IMR-90 (cell line): ENCODE results near the gene POLR2L. TPM values are rescaled to one million over a fixed set of nuclear protein-coding genes. Genes with fewer than 3 reads are reported as not detected.

ENCODE experiments used
- ATAC-seq: fragments of 200-7000 bp; cut with Tn5 transposase; 2 replicates; pipeline ENCODE4 v1.9.1; 2020; ENCODE audit warnings: low read depth, mild to moderate bottlenecking, moderate library complexity
- BruUV-seq: library from RNA; stranded (reverse); fragments of 400-500 nt; replicated peaks from 2 replicates; lab custom pipeline; 2021; lab: Mats Ljungman, UMichigan
- CTCF ChIA-PET: fragments of 300-600 bp; formaldehyde crosslinking; extraction: SDS; loops from one replicate; lab custom pipeline; 2021; ENCODE audit warnings: antibody characterized with exemption; lab: Yijun Ruan, JAX
- POLR2A ChIA-PET: fragments of 300-600 bp; sonication (Branson Sonifier 250); formaldehyde crosslinking; loops from one replicate; lab custom pipeline; 2022; ENCODE audit warnings: antibody characterized with exemption; ENCODE audit not compliant: unreplicated experiment; lab: Charles Lee
- DNase-seq: peaks from one replicate; pipeline ENCODE4 v3.0.0; 2013
- H2AFZ ChIP-seq: replicated peaks from 2 replicates; pipeline ENCODE3; 2013; ENCODE audit warnings: low read length, mild to moderate bottlenecking; ENCODE audit not compliant: poor library complexity
- H2AK5ac ChIP-seq: 2 replicates; pipeline ENCODE4 v1.6.1; 2013; ENCODE audit warnings: low read depth, low read length, inconsistent platforms
- H2AK9ac ChIP-seq: replicated peaks from 2 replicates; pipeline ENCODE3; 2013; ENCODE audit warnings: mild to moderate bottlenecking, low read depth, low read length, moderate library complexity; ENCODE audit not compliant: poor library complexity
- H2BK120ac ChIP-seq: 2 replicates; pipeline ENCODE4 v1.6.1; 2013; ENCODE audit warnings: low read depth, low read length, inconsistent platforms
- H2BK15ac ChIP-seq: 3 replicates; pipeline ENCODE4 v1.6.1; 2013; ENCODE audit warnings: low read depth, low read length, inconsistent platforms
- H2BK20ac ChIP-seq: 2 replicates; pipeline ENCODE4 v1.6.1; 2013; ENCODE audit warnings: low read depth, mild to moderate bottlenecking, inconsistent platforms, low read length, moderate library complexity
- H2BK5ac ChIP-seq: 2 replicates; pipeline ENCODE4 v1.6.1; 2013; ENCODE audit warnings: mild to moderate bottlenecking, low read depth, low read length, inconsistent platforms; ENCODE audit not compliant: poor library complexity, severe bottlenecking
- H3K14ac ChIP-seq: replicated peaks from 2 replicates; pipeline ENCODE4 v1.6.1; 2013; ENCODE audit warnings: low read depth, low read length, inconsistent platforms
- H3K18ac ChIP-seq: 2 replicates; pipeline ENCODE4 v1.6.1; 2013; ENCODE audit warnings: low read depth, low read length, control low read depth
- H3K23ac ChIP-seq: 2 replicates; pipeline ENCODE4 v1.6.1; 2013; ENCODE audit warnings: low read depth, low read length, inconsistent platforms
- H3K27ac ChIP-seq: 2 replicates; pipeline ENCODE4 v1.5.1; 2013; ENCODE audit warnings: mild to moderate bottlenecking, control low read depth, low read length; ENCODE audit not compliant: insufficient read depth
- H3K27me3 ChIP-seq: 2 replicates; pipeline ENCODE4 v1.6.1; 2013; ENCODE audit warnings: low read length; ENCODE audit not compliant: control insufficient read depth, insufficient read depth
- H3K36me3 ChIP-seq: 2 replicates; pipeline ENCODE4 v1.6.1; 2013; ENCODE audit warnings: low read length, mixed read lengths; ENCODE audit not compliant: control insufficient read depth, insufficient read depth
- H3K4ac ChIP-seq: 2 replicates; pipeline ENCODE4 v1.6.1; 2013; ENCODE audit warnings: low read depth, low read length, inconsistent platforms
- H3K4me1 ChIP-seq: 2 replicates; pipeline ENCODE4 v1.6.1; 2013; ENCODE audit warnings: low read length, mixed read lengths; ENCODE audit not compliant: control insufficient read depth, insufficient read depth
- H3K4me2 ChIP-seq: 2 replicates; pipeline ENCODE4 v1.6.1; 2013; ENCODE audit warnings: low read depth, mild to moderate bottlenecking, control low read depth, low read length, moderate library complexity
- H3K4me3 ChIP-seq: 2 replicates; pipeline ENCODE4 v1.5.1; 2013; ENCODE audit warnings: low read depth, mild to moderate bottlenecking, control low read depth, low read length, moderate library complexity; ENCODE audit not compliant: insufficient read depth
- H3K56ac ChIP-seq: 2 replicates; pipeline ENCODE4 v1.6.1; 2013; ENCODE audit warnings: low read length, inconsistent platforms; ENCODE audit not compliant: insufficient read depth; ENCODE audit errors: extremely low read depth
- H3K79me1 ChIP-seq, 2 experiments: 2 replicates each; pipeline ENCODE4 v1.6.1; 2013; ENCODE audit warnings: low read length in 2 of 2, inconsistent platforms in 1 of 2, low read depth in 1 of 2
- H3K9ac ChIP-seq: 2 replicates; pipeline ENCODE4 v1.6.1; 2013; ENCODE audit warnings: low read depth, low read length, control low read depth
- H3K9me1 ChIP-seq: 2 replicates; pipeline ENCODE4 v1.6.1; 2013; ENCODE audit warnings: low read length, inconsistent platforms; ENCODE audit not compliant: insufficient read depth
- H3K9me3 ChIP-seq: 2 replicates; pipeline ENCODE4 v1.6.1; 2013; ENCODE audit warnings: low read length; ENCODE audit not compliant: control insufficient read depth, insufficient read depth
- H4K20me1 ChIP-seq: 2 replicates; pipeline ENCODE4 v1.6.1; 2013; ENCODE audit warnings: low read length, inconsistent platforms; ENCODE audit not compliant: insufficient read depth
- H4K5ac ChIP-seq: 2 replicates; pipeline ENCODE4 v1.6.1; 2013; ENCODE audit warnings: mild to moderate bottlenecking, low read depth, low read length, control low read depth
- H4K8ac ChIP-seq, 2 experiments: 2 replicates each; pipeline ENCODE4 v1.6.1; 2013; ENCODE audit warnings: low read depth in 2 of 2, low read length in 2 of 2, control low read depth in 1 of 2, inconsistent platforms in 1 of 2
- H4K91ac ChIP-seq: 2 replicates; pipeline ENCODE4 v1.6.1; 2013; ENCODE audit warnings: low read depth, low read length, inconsistent platforms; ENCODE audit not compliant: insufficient read depth
- BHLHE40 ChIP-seq: fragments of 150-350 bp; IDR thresholded peaks from 2 replicates; pipeline ENCODE4 v1.6.1; 2016; ENCODE audit warnings: mild to moderate bottlenecking, low read depth, low read length
- CEBPB ChIP-seq: IDR thresholded peaks from 2 replicates; pipeline ENCODE4 v1.6.1; 2012; ENCODE audit warnings: low read depth, low read length, improper control_type of control experiment
- CHD1 ChIP-seq: IDR thresholded peaks from 2 replicates; pipeline ENCODE4 v1.6.1; 2012; ENCODE audit warnings: low read depth, low read length, improper control_type of control experiment
- CTCF ChIP-seq: conservative IDR thresholded peaks from 2 replicates; pipeline ENCODE4 v1.5.1; 2012; ENCODE audit warnings: mild to moderate bottlenecking, low read depth, low read length, improper control_type of control experiment
- ELK1 ChIP-seq: fragments of 150-350 bp; IDR thresholded peaks from 2 replicates; pipeline ENCODE4 v1.6.1; 2016; ENCODE audit warnings: low read depth, mild to moderate bottlenecking, low read length, moderate library complexity, borderline replicate concordance
- FOS ChIP-seq: fragments of 150-350 bp; IDR thresholded peaks from 2 replicates; pipeline ENCODE4 v1.6.1; 2016; ENCODE audit warnings: low read depth, low read length
- MAFK ChIP-seq: IDR thresholded peaks from 2 replicates; pipeline ENCODE4 v1.6.1; 2012; ENCODE audit warnings: low read depth, low read length, improper control_type of control experiment
- MAZ ChIP-seq: IDR thresholded peaks from 2 replicates; pipeline ENCODE4 v1.6.1; 2012; ENCODE audit warnings: low read depth, mild to moderate bottlenecking, low read length, improper control_type of control experiment, moderate library complexity, borderline replicate concordance
- MXI1 ChIP-seq: IDR thresholded peaks from 2 replicates; pipeline ENCODE4 v1.6.1; 2012; ENCODE audit warnings: low read depth, mild to moderate bottlenecking, low read length, moderate library complexity, borderline replicate concordance
- NFE2L2 ChIP-seq: fragments of 150-350 bp; IDR thresholded peaks from 2 replicates; pipeline ENCODE4 v1.6.1; 2016; ENCODE audit warnings: low read depth, mild to moderate bottlenecking, low read length
- POLR2A ChIP-seq: IDR thresholded peaks from 2 replicates; pipeline ENCODE4 v1.6.1; 2012; ENCODE audit warnings: mild to moderate bottlenecking, low read depth, low read length
- RCOR1 ChIP-seq: IDR thresholded peaks from 2 replicates; pipeline ENCODE4 v1.6.1; 2012; ENCODE audit warnings: mild to moderate bottlenecking, low read length, improper control_type of control experiment; ENCODE audit not compliant: insufficient replicate concordance
- RFX5 ChIP-seq: IDR thresholded peaks from 2 replicates; pipeline ENCODE4 v1.8.0; 2012; ENCODE audit warnings: low read depth, mild to moderate bottlenecking, low read length, moderate library complexity
- SMC3 ChIP-seq: fragments of 150-350 bp; IDR thresholded peaks from 2 replicates; pipeline ENCODE4 v1.6.1; 2016; ENCODE audit warnings: low read depth, mild to moderate bottlenecking, antibody characterized with exemption, low read length, moderate library complexity
- USF2 ChIP-seq: fragments of 150-350 bp; IDR thresholded peaks from 2 replicates; pipeline ENCODE4 v1.6.1; 2017; ENCODE audit warnings: mild to moderate bottlenecking, antibody characterized with exemption, low read length, low read depth
- WGBS, 2 experiments: methylation state at CpG; one replicate each; pipeline versions ENCODE4 v1.1.5 to v1.1.7; 2013; ENCODE audit warnings: missing lambda C conversion rate in 2 of 2; ENCODE audit not compliant: insufficient read length in 1 of 2; ENCODE audit errors: extremely low coverage in 2 of 2; 5-methylcytosine and 5-hydroxymethylcytosine counted together
- dilution Hi-C: fragments of 300-500 bp; cut with HindIII; formaldehyde crosslinking; loops from one replicate; pipeline ENCODE4 v1.14.3; 2018; ENCODE audit warnings: low sequenced_read_pairs; ENCODE audit not compliant: unreplicated experiment
- in situ Hi-C: fragments of 300-500 bp; cut with MboI; formaldehyde crosslinking; loops from 3 replicates; pipeline ENCODE4 v1.14.3; 2019; ENCODE audit warnings: low sequenced_read_pairs, inconsistent platforms, mixed read lengths
- intact Hi-C: fragments of 100-400 bp; cut with micrococcal nuclease; formaldehyde crosslinking; loops from 2 replicates; pipeline ENCODE4 v1.10.0; 2022
- polyA plus RNA-seq, 3 experiments: library from polyadenylated mRNA; depleted of rRNA; stranded (reverse); fragments of >200 nt; gene quantifications; 2 replicates each; pipeline ENCODE4 v1.2.3, GENCODE V29; 2012; ENCODE audit warnings: low replicate concordance in 1 of 3
- total RNA-seq: library from RNA; depleted of rRNA; stranded (reverse); fragments of >200 nt; gene quantifications from 2 replicates; pipeline ENCODE4 v1.2.3, GENCODE V29; 2012

POLR2L gene
- total and polyA plus RNA-seq, 2 of the 4 experiments (the other 2 are of a cell fraction): 44.4 to 416 TPM

GRCh38 chr11:823441-824291 is 18.7 kb downstream of the POLR2L start:
- H2BK20ac ChIP-seq: no peak overlapping the region
- no peak overlapping the region for H3K14ac ChIP-seq
- no peak overlapping the region for H4K8ac ChIP-seq
- H2AK5ac ChIP-seq: no peak overlapping the region
- H3K23ac ChIP-seq: no peak overlapping the region
- DNase-seq (no peak), ATAC-seq (no peak)
- peaks cover 30% of the 10 kb centered on the region for H3K36me3 ChIP-seq
- no peak overlapping the region for H2BK5ac ChIP-seq
- H2AFZ ChIP-seq: no peak overlapping the region
- no peak overlapping the region for H3K4ac ChIP-seq
- no peak overlapping the region for H3K4me2 ChIP-seq
- no peak overlapping the region for H3K9ac ChIP-seq
- CTCF ChIA-PET: no interaction called here
- POLR2A ChIA-PET: no interaction called here
- peaks cover 19 to 29% of the 10 kb centered on the region in 2 experiments for H3K79me1 ChIP-seq
- no peak overlapping the region for H3K27ac ChIP-seq
- no peak overlapping the region for H3K4me3 ChIP-seq
- H3K18ac ChIP-seq: no peak overlapping the region
- peaks cover 37% of the 10 kb centered on the region for H4K20me1 ChIP-seq
- peaks cover 19% of the 10 kb centered on the region for H3K4me1 ChIP-seq
- H3K27me3 ChIP-seq: peaks cover 6% of the 10 kb centered on the region; the same call in 1 of the 2 replicates
- H3K56ac ChIP-seq: no peak overlapping the region
- H2BK15ac ChIP-seq: no peak overlapping the region
- intact Hi-C loops (no loop called here), in situ Hi-C loops (no loop called here), dilution Hi-C loops (no loop called here)
- H2BK120ac ChIP-seq: no peak overlapping the region
- BruUV-seq: no TSS peak
- 86% methylated on average over 32 of the region's 53 CpGs; no CpG with 5 or more reads in 1 of the 2 experiments for whole genome bisulfite sequencing, 2 experiments
- no peak overlapping the region for H4K91ac ChIP-seq
- no peak overlapping the region for H4K5ac ChIP-seq
- H3K9me3 ChIP-seq: no peaks in the 10 kb centered on the region
- no peak overlapping the region for H2AK9ac ChIP-seq
- peaks cover 13% of the 10 kb centered on the region for H3K9me1 ChIP-seq
- no peak for TF ChIP-seq USF2
- no peak for TF ChIP-seq SMC3
- no peak for TF ChIP-seq POLR2A
- no peak for TF ChIP-seq MAFK
- TF ChIP-seq CHD1: no peak
- TF ChIP-seq FOS: no peak
- TF ChIP-seq NFE2L2: no peak
- no peak for TF ChIP-seq BHLHE40
- no peak for TF ChIP-seq MXI1
- TF ChIP-seq RFX5: no peak
- TF ChIP-seq CEBPB: no peak
- TF ChIP-seq RCOR1: no peak
- TF ChIP-seq CTCF: no peak
- TF ChIP-seq MAZ: no peak
- TF ChIP-seq ELK1: no peak
